Measurements from ENCODE around the gene SFI1.

SFI1 gene

GRCh38 chr22:31661851-31662667 is 165.7 kb downstream of the SFI1 start, which contains the start of gene PISD:
TSS of gene PISD (minus strand) at chr22:31662215. CDS start at chr22:31662208, 7 bp downstream.
- in situ Hi-C loops (cut with MboI; ENCODE audit: low sequenced_read_pairs): no loop called here

- in situ Hi-C loops (cut with MboI; ENCODE audit: low sequenced_read_pairs): no loop called here
These were observed 166.3 kb downstream of the SFI1 start for GRCh38 chr22:31662668-31663037.

All from HL-60/S4 (cell line).